Activated CD4-positive, CD25-positive, alpha-beta regulatory T cell treated with anti-CD3 and anti-CD28 coated beads, Interleukin-2, amount 50 U/mL, for 24 hours (primary cell): Measurements from ENCODE around the gene SRBD1.

Source experiments
- ATAC-seq, 2 donors: fragments of 150-1000 bp; cut with Tn5 transposase; one replicate each; pipeline ENCODE4 v1.10.0; 2021; ENCODE audit warnings: mild to moderate bottlenecking in 1 of 2, moderate library complexity in 1 of 2

Gene SRBD1

DNA sequence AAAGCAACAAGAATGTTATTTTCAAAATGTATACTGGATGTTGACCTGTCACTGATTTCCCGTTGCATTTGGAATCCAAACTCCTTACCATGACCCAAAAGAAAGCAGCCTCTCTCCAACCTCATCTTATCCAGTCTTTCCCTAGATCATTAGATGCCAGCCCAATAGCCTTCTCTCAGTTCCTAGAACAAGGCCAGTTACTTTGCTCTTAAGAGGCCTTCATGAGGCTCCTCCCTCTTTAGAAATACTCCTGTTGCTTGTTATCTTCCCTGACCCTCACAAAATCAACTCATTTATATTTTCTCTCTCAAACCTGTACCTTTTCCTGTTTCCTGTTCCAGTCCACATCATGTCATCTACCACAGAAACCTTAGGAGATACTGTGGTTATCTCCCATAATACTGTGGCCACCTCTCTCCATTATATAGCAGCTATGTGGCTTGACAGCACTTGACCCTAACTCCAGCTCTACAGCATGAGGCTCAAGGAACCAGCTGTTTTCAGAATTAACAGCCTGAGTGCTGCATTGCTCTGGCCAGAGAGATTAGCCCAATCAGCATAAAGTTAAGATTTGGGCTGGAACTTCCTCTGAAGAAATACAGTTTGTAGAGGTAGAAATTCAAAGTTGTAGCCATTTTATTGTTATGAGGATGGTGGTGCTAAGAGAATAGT, 22.8 kb downstream of the SRBD1 start:
- no peak for ATAC-seq

- no peak for ATAC-seq
Measured at GRCh38 chr2:45586600-45586999, 24.5 kb downstream of the SRBD1 start.

DNA sequence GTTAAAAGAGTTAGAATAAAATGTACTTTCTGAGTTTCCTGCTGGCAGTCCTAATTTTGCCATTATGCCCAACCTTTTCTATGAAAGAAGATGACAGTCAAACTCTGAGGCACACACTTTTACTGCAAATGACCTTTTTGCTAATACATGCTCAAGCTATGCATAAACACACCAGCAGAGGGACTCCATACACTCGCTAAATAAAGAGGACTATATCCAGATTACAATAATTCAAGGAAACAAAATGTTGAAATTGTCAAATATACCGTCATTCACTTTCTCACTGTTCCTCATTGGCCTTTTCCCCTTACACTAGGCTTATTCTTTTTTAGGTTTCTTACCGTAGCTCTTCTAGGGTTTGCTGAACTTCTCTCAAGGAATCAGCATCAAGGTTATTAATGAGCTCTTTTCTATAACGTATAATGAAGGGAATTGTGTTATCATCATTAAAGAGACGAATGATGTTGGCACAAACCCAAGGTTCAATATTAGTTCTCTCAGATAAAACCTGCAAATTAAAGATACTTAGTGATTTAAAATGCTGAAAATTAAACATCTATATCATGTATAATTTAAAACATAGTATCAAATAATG, 25.7 kb downstream of the SRBD1 start:
- ATAC-seq, result no peak

- no peak for ATAC-seq
Measured at GRCh38 chr2:45583977-45584376, 27.1 kb downstream of the SRBD1 start.

GRCh38 chr2:45582522-45582921, 28.5 kb downstream of the SRBD1 start:
- no peak for ATAC-seq

DNA sequence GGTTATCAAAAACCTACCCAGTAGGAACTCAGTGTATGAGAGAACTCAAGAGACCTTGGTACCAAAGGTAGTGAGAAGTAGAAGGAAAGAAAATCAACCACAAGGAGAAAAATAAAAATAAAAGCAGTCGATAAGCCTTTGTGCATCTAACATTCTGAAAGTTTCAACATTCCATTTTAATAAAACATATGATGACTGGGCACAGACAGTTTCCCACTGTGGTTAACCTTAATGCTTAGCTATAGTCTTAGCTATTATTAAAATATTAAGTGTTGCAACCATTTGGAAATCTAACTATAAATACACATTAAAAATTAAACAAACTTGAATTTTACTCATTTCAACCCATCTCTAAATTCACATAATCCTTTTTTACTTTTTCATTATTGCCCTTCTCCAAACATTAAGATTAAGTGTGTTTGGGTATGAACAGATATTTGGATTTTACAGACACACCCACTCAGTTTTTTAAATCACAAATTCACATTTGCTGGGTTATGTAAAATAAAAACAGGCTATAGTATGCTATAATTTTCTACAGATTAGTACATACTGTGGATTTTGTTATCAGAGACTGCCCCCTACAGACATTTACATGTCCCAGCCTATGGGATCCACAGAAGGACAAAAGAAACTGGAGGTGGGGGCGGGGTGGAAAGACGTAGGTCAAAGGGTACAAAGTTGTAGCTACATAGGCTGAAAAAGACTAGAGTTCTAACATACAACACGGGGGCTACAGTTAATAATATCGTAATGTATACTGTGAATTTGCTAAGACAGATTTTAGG, 32.8 kb downstream of the SRBD1 start:
- peak in 1 of 2 donors; percentile 55 for ATAC-seq

- ATAC-seq, result no peak
Measured at GRCh38 chr2:45577441-45577840, 33.6 kb downstream of the SRBD1 start.

DNA sequence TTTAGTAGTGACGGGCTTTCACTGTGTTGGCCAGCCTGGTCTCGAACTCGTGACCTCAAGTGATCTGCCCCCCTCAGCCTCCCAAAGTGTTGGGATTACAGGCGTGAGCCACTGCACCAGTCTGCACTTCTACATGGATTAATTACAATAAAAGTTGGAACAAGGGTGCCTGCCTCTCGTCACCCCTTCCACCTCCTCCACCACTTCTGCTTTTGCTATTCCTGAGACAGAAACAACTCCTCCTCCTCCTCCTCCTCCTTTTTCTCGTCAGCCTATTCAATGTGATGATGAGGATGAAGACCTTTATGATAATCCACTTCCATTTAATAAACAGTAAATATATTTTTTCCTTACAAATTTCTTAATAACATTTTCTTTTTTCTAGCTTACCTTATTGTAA, 35.2 kb downstream of the SRBD1 start:
- no peak for ATAC-seq

GRCh38 chr2:45572979-45573378, 38.1 kb downstream of the SRBD1 start:
- no peak for ATAC-seq

DNA sequence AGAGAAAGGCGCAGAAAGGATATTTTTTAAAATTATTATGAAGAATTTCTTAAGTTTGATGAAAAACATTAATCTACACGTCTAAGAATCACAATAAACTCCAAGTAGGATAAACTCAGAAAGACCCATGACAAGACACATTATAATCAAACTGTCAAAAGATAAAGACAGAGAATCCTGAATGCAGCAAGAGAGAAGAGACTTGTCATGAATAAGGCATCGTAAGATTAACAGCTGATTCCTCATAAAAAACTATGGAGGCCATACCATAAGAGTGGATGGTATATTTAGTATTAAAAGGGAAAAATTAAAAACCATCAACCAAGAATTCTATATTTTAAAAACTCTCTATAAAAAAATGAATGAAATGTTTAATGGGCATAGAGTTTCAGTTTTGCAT, 39.1 kb downstream of the SRBD1 start:
- no peak for ATAC-seq

- no peak for ATAC-seq
Measured at GRCh38 chr2:45570671-45571334, 40.3 kb downstream of the SRBD1 start.

DNA sequence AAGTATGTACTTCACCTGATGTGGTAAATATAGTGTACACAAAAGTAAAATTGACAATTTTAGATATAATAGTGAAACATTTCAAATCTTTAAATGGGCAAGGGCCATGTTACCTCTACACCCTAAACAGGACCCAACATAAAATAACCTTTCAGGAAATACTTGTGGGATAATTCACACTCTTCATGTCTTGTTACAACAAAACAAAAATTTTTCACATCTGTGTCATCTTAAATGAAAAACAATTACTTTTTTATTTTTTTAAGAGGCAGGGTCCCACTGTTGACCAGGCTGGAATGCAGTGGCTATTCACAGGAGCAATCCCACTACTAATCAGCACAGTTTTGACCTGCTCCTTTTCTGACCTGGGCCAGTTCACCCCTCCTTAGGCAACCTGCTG, 42.1 kb downstream of the SRBD1 start:
- no peak for ATAC-seq

GRCh38 chr2:45567974-45568789, 42.9 kb downstream of the SRBD1 start:
- ATAC-seq, result peak; percentile 97 to 98

GRCh38 chr2:45567288-45567963, 43.6 kb downstream of the SRBD1 start:
- ATAC-seq, result no peak

DNA sequence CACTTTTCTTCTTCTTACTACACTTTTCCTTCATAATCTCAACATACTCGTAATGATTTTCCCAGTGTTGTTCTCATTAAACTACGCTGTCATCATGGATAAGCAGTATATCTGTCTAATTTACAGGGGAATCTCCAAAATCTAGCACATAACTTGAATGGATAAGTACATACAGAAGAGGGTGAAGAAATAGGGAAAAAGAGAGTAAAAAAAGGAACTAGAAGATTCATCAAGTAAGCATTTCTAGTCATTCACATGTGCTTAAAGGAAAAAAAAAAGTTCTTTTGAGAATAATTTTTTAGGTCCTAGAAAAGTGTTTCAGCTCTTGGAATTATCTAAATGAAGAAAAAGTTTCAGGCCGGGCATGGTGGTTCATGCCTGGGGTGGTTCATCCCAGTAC, 51.6 kb downstream of the SRBD1 start:
- ATAC-seq, result no peak

DNA sequence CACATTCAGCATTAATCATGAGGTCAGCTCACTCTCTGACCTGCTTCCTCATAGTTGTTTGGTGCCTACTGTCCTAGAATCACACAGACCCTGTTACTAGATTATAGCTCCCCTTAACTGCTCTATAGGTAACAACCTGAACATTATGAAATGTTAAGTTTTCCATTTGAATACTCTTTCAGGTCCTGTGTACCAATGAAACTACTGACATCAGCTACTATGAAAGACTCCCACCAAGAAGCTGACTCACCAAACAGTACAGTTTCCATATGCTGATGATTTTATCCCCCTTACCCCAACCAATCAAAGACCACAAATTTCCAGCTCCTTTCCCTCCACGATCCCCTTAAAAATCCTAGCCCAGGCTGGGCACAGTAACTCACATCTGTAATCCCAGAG, 56.3 kb downstream of the SRBD1 start:
- peak; percentile 73 to 79 for ATAC-seq

- no peak for ATAC-seq
Measured at GRCh38 chr2:45554073-45554741, 56.9 kb downstream of the SRBD1 start.

GRCh38 chr2:45551862-45552261, 59.2 kb downstream of the SRBD1 start:
- ATAC-seq, result no peak

DNA sequence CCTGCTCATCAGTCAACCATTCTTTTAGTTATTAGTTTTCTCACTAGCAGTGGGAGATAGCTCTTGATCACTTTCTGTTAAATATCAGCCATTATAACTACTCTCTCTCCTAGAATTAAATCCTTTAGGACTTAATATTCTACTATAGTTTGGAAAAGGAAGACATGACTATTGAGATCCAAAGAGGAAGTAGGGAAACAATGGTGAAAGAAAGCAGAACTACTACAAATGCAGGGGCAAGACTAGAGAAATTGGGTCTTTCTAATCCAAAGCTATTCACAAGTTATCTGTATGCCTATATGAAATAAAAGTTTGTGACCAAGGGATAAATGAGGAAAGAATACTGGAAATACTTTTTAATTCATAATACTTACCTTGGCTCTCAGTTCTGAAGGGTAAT, 65.1 kb downstream of the SRBD1 start:
- ATAC-seq, result no peak

- no peak for ATAC-seq
Measured at GRCh38 chr2:45543257-45543656, 67.8 kb downstream of the SRBD1 start.

DNA sequence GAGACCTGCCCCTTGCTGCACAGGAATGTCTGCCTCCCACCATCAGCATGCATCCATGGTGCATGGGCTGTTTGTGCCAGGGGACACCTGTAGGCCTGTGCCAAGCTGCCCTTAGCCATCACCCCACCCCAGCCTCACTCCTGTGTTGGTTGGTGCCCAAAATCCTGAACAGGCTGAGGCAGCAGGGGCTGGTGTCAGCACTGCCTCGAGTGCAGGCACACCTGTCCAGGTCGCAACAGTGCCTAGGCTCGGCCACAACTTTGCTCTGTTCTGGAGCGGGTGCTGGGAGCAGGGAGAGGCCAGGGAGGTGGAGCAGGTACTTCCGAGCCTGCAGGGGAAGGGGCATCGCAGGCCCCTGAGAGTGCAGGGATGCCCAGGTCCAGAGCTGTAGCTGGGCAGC, 69.1 kb downstream of the SRBD1 start:
- no peak for ATAC-seq
